A549 (cell line): ENCODE results near the gene CPNE7. TPM values are rescaled to one million over a fixed set of nuclear protein-coding genes. Genes with fewer than 3 reads are reported as not detected.

Source experiments
- ATAC-seq, 2 experiments: fragments of 200-7000 bp in 1 of 2; fragments of >200 bp in 1 of 2; cut with Nextera tagmentation in 1 of 2; cut with Tn5 transposase in 1 of 2; 3 replicates each; pipeline versions ENCODE4 v1.8.0 to v1.9.1; 2018 to 2020; ENCODE audit warnings: mild to moderate bottlenecking in 1 of 2, moderate library complexity in 1 of 2
- CTCF ChIA-PET: fragments of 300-600 bp; sonication (Branson Sonifier 250); formaldehyde crosslinking; extraction: SDS; loops from one replicate; lab custom pipeline; 2021; ENCODE audit warnings: antibody characterized with exemption, inconsistent platforms; lab: Yijun Ruan, JAX
- POLR2A ChIA-PET: fragments of 350-600 bp; formaldehyde crosslinking; extraction: SDS; loops from one replicate; lab custom pipeline; 2021; ENCODE audit warnings: antibody characterized with exemption, inconsistent platforms; lab: Yijun Ruan, JAX
- DNase-seq, 2 experiments: peaks; one replicate each; pipeline versions ENCODE4 v3.0.0 to v3.0.0-alpha.2; 2011 to 2016; ENCODE audit warnings: low read depth in 1 of 2, low spot score in 1 of 2
- FAIRE-seq: peaks from 2 replicates; lab custom pipeline; 2011; peaks lifted over from hg19 to GRCh38; lab: Jason Lieb, UNC
- H3K27ac ChIP-seq, 2 experiments: fragments of >200 bp; sonication (Bioruptor Twin); formaldehyde crosslinking; 3 replicates each; pipeline ENCODE4 v1.5.1; 2016 to 2017
- H3K4me1 ChIP-seq: fragments of >200 bp; sonication (Bioruptor Twin); formaldehyde crosslinking; 3 replicates; pipeline ENCODE4 v1.6.1; 2016
- H3K4me2 ChIP-seq: fragments of >200 bp; sonication (Bioruptor Twin); formaldehyde crosslinking; 3 replicates; pipeline ENCODE4 v1.6.1; 2016
- H3K4me3 ChIP-seq: fragments of >200 bp; sonication (Bioruptor Twin); formaldehyde crosslinking; 3 replicates; pipeline ENCODE4 v1.5.1; 2016
- H3K9me3 ChIP-seq: fragments of >200 bp; sonication (Bioruptor Twin); formaldehyde crosslinking; 3 replicates; pipeline ENCODE4 v1.6.1; 2016
- CEBPB ChIP-seq, 2 experiments: fragments of >200 bp in 1 of 2; sonication (Bioruptor Twin) in 1 of 2; formaldehyde crosslinking in 1 of 2; IDR thresholded peaks; 2 replicates each; pipeline ENCODE4 v1.6.1; 2012 to 2016
- CHD2 ChIP-seq: fragments of 150-350 bp; IDR thresholded peaks from 2 replicates; pipeline ENCODE4 v1.6.1; 2014; ENCODE audit warnings: low read length; ENCODE audit not compliant: partially characterized antibody
- EHF ChIP-seq: fragments of 250-450 bp; sonication (Bioruptor Pico); IDR thresholded peaks from 2 replicates; pipeline ENCODE4 v1.5.0; 2020; ENCODE audit warnings: mild to moderate bottlenecking
- EHMT2 ChIP-seq: fragments of 200-600 bp; sonication (generic); IDR thresholded peaks from 2 replicates; pipeline ENCODE4 v1.6.1; 2016; ENCODE audit warnings: antibody characterized with exemption, low read depth, mild to moderate bottlenecking, moderate library complexity
- EP300 ChIP-seq, 2 experiments: fragments of >200 bp; sonication (Bioruptor Twin); formaldehyde crosslinking; IDR thresholded peaks; 2 replicates in 1 of 2; 3 replicates in 1 of 2; pipeline ENCODE4 v1.6.1; 2016 to 2017
- ESRRA ChIP-seq: fragments of 150-350 bp; IDR thresholded peaks from 2 replicates; pipeline ENCODE4 v1.6.1; 2014; ENCODE audit warnings: mild to moderate bottlenecking, low read length, borderline replicate concordance
- FOSL2 ChIP-seq, 2 experiments: fragments of 450-650 bp in 1 of 2; fragments of >200 bp in 1 of 2; sonication (Bioruptor Twin) in 1 of 2; formaldehyde crosslinking; IDR thresholded peaks; 2 replicates each; pipeline versions ENCODE4 v1.5.0 to v1.6.1; 2016 to 2020; ENCODE audit warnings: mild to moderate bottlenecking in 1 of 2, moderate library complexity in 1 of 2
- FOXS1 ChIP-seq: fragments of 250-450 bp; sonication (Bioruptor Pico); IDR thresholded peaks from 2 replicates; pipeline ENCODE4 v1.5.0; 2020; ENCODE audit warnings: mild to moderate bottlenecking, moderate library complexity
- GATA3 ChIP-seq: IDR thresholded peaks from 2 replicates; pipeline ENCODE4 v1.6.1; 2012; ENCODE audit warnings: borderline replicate concordance
- HDAC2 ChIP-seq: fragments of 200-600 bp; sonication (generic); IDR thresholded peaks from 2 replicates; pipeline ENCODE4 v1.6.1; 2016
- HOXA7 ChIP-seq: fragments of 250-450 bp; sonication (Bioruptor Pico); IDR thresholded peaks from 2 replicates; pipeline ENCODE4 v1.5.0; 2020; ENCODE audit warnings: mild to moderate bottlenecking, moderate library complexity
- HOXB5 ChIP-seq: fragments of 250-450 bp; sonication (Bioruptor Pico); IDR thresholded peaks from 2 replicates; pipeline ENCODE4 v1.5.0; 2020; ENCODE audit warnings: mild to moderate bottlenecking, moderate library complexity
- JUN ChIP-seq, 2 experiments: fragments of >200 bp; sonication (Bioruptor Twin); formaldehyde crosslinking; IDR thresholded peaks; 2 replicates in 1 of 2; 3 replicates in 1 of 2; pipeline ENCODE4 v1.6.1; 2016 to 2017
- KDM1A ChIP-seq: fragments of 200-600 bp; sonication (generic); IDR thresholded peaks from 2 replicates; pipeline ENCODE4 v1.6.1; 2016; ENCODE audit warnings: low read depth, mild to moderate bottlenecking
- MYC ChIP-seq: IDR thresholded peaks from 2 replicates; pipeline ENCODE4 v1.6.1; 2012; ENCODE audit warnings: mild to moderate bottlenecking, inconsistent platforms, low read length, improper control_type of control experiment, borderline replicate concordance
- NPAS2 ChIP-seq: fragments of 250-450 bp; sonication (Bioruptor Pico); IDR thresholded peaks from 2 replicates; pipeline ENCODE4 v1.8.0; 2022; ENCODE audit warnings: mild to moderate bottlenecking, moderate library complexity, borderline replicate concordance
- NR3C1 ChIP-seq: fragments of >200 bp; sonication (Bioruptor Twin); formaldehyde crosslinking; IDR thresholded peaks from 3 replicates; pipeline ENCODE4 v1.6.1; 2017
- POLR2A ChIP-seq: IDR thresholded peaks from 2 replicates; pipeline ENCODE4 v1.6.1; 2012; ENCODE audit warnings: mild to moderate bottlenecking, low read length
- POLR2AphosphoS2 ChIP-seq: conservative IDR thresholded peaks from 2 replicates; pipeline ENCODE4 v1.6.1; 2012; ENCODE audit warnings: low read length, improper control_type of control experiment, inconsistent platforms
- RAD21 ChIP-seq, 2 experiments: fragments of >200 bp in 1 of 2; sonication (Bioruptor Twin) in 1 of 2; formaldehyde crosslinking in 1 of 2; IDR thresholded peaks in 1 of 2; conservative IDR thresholded peaks in 1 of 2; 2 replicates in 1 of 2; 3 replicates in 1 of 2; pipeline ENCODE4 v1.6.1; 2012 to 2018; ENCODE audit warnings: inconsistent platforms in 1 of 2
- RARB ChIP-seq: fragments of 250-450 bp; sonication (Bioruptor Pico); IDR thresholded peaks from 2 replicates; pipeline ENCODE4 v1.8.0; 2021; ENCODE audit warnings: mild to moderate bottlenecking, moderate library complexity
- RFX5 ChIP-seq: fragments of 450-650 bp; IDR thresholded peaks from 2 replicates; pipeline ENCODE4 v1.7.1; 2014; ENCODE audit warnings: antibody characterized with exemption, mild to moderate bottlenecking, moderate library complexity
- RNF2 ChIP-seq: fragments of 200-600 bp; sonication (generic); IDR thresholded peaks from 2 replicates; pipeline ENCODE4 v1.6.1; 2016; ENCODE audit warnings: low read depth, mild to moderate bottlenecking, antibody characterized with exemption, moderate library complexity, borderline replicate concordance
- SREBF2 ChIP-seq: fragments of 450-650 bp; IDR thresholded peaks from 2 replicates; pipeline ENCODE4 v1.6.1; 2014; ENCODE audit warnings: mild to moderate bottlenecking, moderate library complexity
- TFCP2L1 ChIP-seq: fragments of 250-450 bp; sonication (Bioruptor Pico); IDR thresholded peaks from 2 replicates; pipeline ENCODE4 v1.5.0; 2021; ENCODE audit warnings: mild to moderate bottlenecking
- TP53 ChIP-seq: fragments of 250-450 bp; sonication (Bioruptor Pico); IDR thresholded peaks from 2 replicates; pipeline ENCODE4 v1.5.0; 2021; ENCODE audit warnings: mild to moderate bottlenecking, moderate library complexity
- ZFP36 ChIP-seq: fragments of 450-650 bp; IDR thresholded peaks from 2 replicates; pipeline ENCODE4 v1.6.1; 2014; ENCODE audit warnings: borderline replicate concordance; ENCODE audit not compliant: partially characterized antibody
- WGBS: methylation state at CpG from one replicate; pipeline ENCODE4 v1.1.6; 2017; ENCODE audit errors: missing lambda C conversion rate; 5-methylcytosine and 5-hydroxymethylcytosine counted together
- polyA plus RNA-seq, 4 experiments: library from polyadenylated mRNA; depleted of rRNA in 3 of 4; stranded (reverse); fragments of >200 nt; fragmentation: RNase III in 1 of 4; extraction: RNeasy Plus Mini Kit Qiagen cat#74134 plus additional on column Dnase treatment in 1 of 4; gene quantifications; 2 replicates in 3 of 4; 3 replicates in 1 of 4; pipeline ENCODE4 v1.2.3, GENCODE V29; 2011 to 2017
- TF ChIP-seq, protein P1 (sequence below): fragments of >200 bp; sonication (Bioruptor Twin); formaldehyde crosslinking; IDR thresholded peaks from 3 replicates; pipeline ENCODE4 v1.6.1; 2016
- TF ChIP-seq, protein P2 (sequence below): IDR thresholded peaks from 2 replicates; pipeline ENCODE4 v1.6.1; 2012
- TF ChIP-seq, protein P3 (sequence below): IDR thresholded peaks from 2 replicates; pipeline ENCODE4 v1.6.1; 2012
- TF ChIP-seq, protein P4 (sequence below): IDR thresholded peaks from 2 replicates; pipeline ENCODE4 v1.6.1; 2012; ENCODE audit warnings: low read depth, borderline replicate concordance
- TF ChIP-seq, protein P5 (sequence below): fragments of >200 bp; sonication (Bioruptor Twin); formaldehyde crosslinking; IDR thresholded peaks from 2 replicates; pipeline ENCODE4 v1.6.1; 2016

CPNE7 gene
- polyA plus RNA-seq, 2 of the 4 experiments (the other 2 are of a cell fraction), result 22.8 to 45.2 TPM

DNA sequence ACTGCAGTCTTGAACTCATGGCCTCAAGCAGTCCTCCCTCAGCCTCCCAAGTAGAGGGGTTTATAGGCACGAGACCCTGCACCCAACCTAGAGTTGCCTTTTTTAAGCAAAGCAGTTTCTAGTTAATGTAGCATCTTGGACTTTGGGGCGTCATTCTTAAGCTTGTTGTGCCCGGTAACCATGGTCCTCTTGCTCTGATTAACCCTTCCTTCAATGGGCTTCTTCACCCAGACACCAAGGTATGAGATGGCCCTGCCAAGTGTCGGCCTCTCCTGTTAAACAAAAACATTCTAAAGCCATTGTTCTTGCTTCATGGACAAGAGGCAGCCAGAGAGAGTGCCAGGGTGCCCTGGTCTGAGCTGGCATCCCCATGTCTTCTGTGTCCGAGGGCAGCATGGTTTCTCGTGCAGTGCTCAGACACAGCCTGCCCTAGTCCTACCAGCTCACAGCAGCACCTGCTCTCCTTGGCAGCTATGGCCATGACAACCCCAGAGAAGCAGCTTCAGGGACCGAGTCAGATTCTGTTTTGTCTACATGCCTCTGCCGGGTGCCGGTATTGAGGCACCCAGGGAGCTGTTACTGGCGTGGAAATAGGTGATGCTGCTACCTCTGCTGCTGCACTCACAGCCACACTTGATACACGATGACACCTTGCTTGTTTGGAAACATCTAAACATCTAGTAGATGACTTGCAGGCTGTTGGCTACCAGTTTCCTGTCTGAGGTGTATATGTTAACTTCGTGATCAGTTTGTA, 11.7 kb upstream of the CPNE7 start:
- DNase-seq, result no peak
- Histone ChIP-seq H3K4me1 (peaks cover 49% of the 10 kb centered on the region), H3K4me2 (peak overlapping the region; percentile 99), H3K27ac (peak overlapping the region in 1 of 2 experiments; percentile 96; a peak in 3 of 6 replicates), H3K9me3 (no peaks in the 10 kb centered on the region), H3K4me3 (peak overlapping the region; percentile 99)
- POLR2A ChIA-PET, result interaction anchor here (0.9 to 1.4 kb wide), 2 partner anchors 17 to 70 kb away, joined by 3 read pairs; no protein-coding TSS in a partner anchor
- CTCF ChIA-PET, result interaction anchor here (1.0 to 2.7 kb wide), 6 partner anchors 10 to 78 kb away, joined by 3 to 11 read pairs (median 4); partner anchors contain the start of gene CPNE7
- TF ChIP-seq JUN (IDR thresholded peaks at IDR 0.05), result peak in 1 of 2 experiments; percentile 44; a peak in 1 of 5 replicates
- TF ChIP-seq EHMT2, result no peak
- TF ChIP-seq HOXA7 (CRISPR knock-in tag), result 0 out of 2 replicates have a peak, but pooled peaks have one; percentile 10
- 0 out of 2 replicates have a peak, but pooled peaks have one; percentile 10 for TF ChIP-seq TFCP2L1
- no peak for ATAC-seq
- WGBS, result 54% methylated on average over 12 of the region's 12 CpGs
- no peak for FAIRE-seq

DNA sequence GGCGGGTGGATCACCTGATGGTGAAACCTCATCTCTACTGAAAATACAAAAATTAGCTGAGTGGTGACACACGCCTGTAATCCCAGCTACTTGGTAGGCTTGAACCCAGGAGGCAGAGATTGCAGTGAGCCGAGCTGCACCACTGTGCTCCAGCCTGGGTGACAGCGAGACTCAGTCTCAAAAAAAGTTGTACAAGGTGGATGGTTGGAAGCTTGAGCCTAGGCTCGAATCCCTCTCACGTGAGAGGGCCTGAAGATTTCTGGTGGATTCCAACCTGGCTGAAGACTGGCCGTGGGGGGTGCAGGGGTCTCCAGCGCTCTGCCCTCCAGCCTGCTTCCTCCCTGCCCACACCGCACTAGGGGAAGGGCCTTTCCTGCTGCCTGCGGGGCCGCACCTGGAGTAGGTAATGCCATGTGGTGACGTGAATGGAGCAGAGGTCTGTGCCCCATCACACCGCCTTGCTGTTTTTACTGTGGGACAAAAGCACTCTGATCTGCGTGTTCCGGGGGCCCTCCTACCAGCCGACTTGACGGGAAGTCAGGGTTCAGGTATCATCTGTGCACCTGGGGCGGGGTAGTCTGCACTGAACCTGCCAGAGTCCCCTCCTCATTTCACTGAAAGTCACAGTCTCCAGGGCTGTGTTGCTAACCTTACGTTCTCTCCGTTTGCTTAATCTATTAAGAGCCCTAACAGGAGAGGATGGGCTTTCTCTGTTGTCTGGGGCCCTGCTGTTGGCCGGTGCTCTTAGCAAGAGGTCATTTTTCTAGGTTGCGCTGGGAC, 10.9 kb upstream of the CPNE7 start:
- no peak for FAIRE-seq
- CTCF ChIA-PET, result interaction anchor here (1.0 to 4.9 kb wide), 11 partner anchors 9 to 78 kb away, joined by 3 to 25 read pairs (median 5); partner anchors contain the start of gene CPNE7
- TF ChIP-seq POLR2AphosphoS2 (no peak; the same call in 1 of the 2 replicates), RAD21 (conservative IDR thresholded peaks at IDR 0.05 in 1 of 2, IDR thresholded peaks at IDR 0.05 in 1 of 2) (no peak), RARB (no peak), SREBF2 (no peak), HDAC2 (no peak), CHD2 (no peak), GATA3 (no peak), CEBPB (IDR thresholded peaks at IDR 0.05) (no peak), HOXB5 (CRISPR knock-in tag) (no peak), HOXA7 (CRISPR knock-in tag) (no peak), RNF2 (no peak), ESRRA (no peak), EHF (CRISPR knock-in tag) (0 out of 2 replicates have a peak, but pooled peaks have one; percentile 40), FOSL2 (IDR thresholded peaks at IDR 0.05) (no peak), FOSL2 (CRISPR knock-in tag; IDR thresholded peaks at IDR 0.05) (no peak), POLR2A (0 out of 2 replicates have a peak, but pooled peaks have one; percentile 22), EP300 (IDR thresholded peaks at IDR 0.05) (no peak), KDM1A (no peak), TFCP2L1 (peak; percentile 68; the same call in 1 of the 2 replicates), ZFP36 (no peak), JUN (IDR thresholded peaks at IDR 0.05) (peak in 1 of 2 experiments; percentile 5; a peak in 4 of 5 replicates), FOXS1 (CRISPR knock-in tag) (no peak), TP53 (no peak), NPAS2 (CRISPR knock-in tag) (no peak), MYC (no peak), RFX5 (no peak), NR3C1 (no peak)
- TF ChIP-seq, protein P1, sequence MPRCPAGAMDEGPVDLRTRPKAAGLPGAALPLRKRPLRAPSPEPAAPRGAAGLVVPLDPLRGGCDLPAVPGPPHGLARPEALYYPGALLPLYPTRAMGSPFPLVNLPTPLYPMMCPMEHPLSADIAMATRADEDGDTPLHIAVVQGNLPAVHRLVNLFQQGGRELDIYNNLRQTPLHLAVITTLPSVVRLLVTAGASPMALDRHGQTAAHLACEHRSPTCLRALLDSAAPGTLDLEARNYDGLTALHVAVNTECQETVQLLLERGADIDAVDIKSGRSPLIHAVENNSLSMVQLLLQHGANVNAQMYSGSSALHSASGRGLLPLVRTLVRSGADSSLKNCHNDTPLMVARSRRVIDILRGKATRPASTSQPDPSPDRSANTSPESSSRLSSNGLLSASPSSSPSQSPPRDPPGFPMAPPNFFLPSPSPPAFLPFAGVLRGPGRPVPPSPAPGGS, result peak; percentile 77; the same call in 2 of the 3 replicates
- TF ChIP-seq, protein P2, sequence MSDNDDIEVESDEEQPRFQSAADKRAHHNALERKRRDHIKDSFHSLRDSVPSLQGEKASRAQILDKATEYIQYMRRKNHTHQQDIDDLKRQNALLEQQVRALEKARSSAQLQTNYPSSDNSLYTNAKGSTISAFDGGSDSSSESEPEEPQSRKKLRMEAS, result peak; percentile 16; the same call in 1 of the 2 replicates
- TF ChIP-seq, protein P3, sequence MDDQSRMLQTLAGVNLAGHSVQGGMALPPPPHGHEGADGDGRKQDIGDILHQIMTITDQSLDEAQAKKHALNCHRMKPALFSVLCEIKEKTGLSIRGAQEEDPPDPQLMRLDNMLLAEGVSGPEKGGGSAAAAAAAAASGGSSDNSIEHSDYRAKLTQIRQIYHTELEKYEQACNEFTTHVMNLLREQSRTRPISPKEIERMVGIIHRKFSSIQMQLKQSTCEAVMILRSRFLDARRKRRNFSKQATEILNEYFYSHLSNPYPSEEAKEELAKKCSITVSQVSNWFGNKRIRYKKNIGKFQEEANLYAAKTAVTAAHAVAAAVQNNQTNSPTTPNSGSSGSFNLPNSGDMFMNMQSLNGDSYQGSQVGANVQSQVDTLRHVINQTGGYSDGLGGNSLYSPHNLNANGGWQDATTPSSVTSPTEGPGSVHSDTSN, result peak; percentile 69
- TF ChIP-seq, protein P4, sequence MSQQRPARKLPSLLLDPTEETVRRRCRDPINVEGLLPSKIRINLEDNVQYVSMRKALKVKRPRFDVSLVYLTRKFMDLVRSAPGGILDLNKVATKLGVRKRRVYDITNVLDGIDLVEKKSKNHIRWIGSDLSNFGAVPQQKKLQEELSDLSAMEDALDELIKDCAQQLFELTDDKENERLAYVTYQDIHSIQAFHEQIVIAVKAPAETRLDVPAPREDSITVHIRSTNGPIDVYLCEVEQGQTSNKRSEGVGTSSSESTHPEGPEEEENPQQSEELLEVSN, result no peak
- TF ChIP-seq, protein P5, sequence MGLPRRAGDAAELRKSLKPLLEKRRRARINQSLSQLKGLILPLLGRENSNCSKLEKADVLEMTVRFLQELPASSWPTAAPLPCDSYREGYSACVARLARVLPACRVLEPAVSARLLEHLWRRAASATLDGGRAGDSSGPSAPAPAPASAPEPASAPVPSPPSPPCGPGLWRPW, result no peak

More for the DNA sequence above, 10.9 kb upstream of the CPNE7 start:
- POLR2A ChIA-PET, result interaction anchor here (0.9 to 1.4 kb wide), 2 partner anchors 16 to 69 kb away, joined by 3 read pairs; no protein-coding TSS in a partner anchor
- Histone ChIP-seq H3K4me3 (peak overlapping the region; percentile 99; the same call in 2 of the 3 replicates), H3K9me3 (no peaks in the 10 kb centered on the region), H3K27ac (peak overlapping the region; percentile 37 to 96; a peak in 3 of 6 replicates), H3K4me1 (peaks cover 40% of the 10 kb centered on the region), H3K4me2 (peak overlapping the region; percentile 99)
- WGBS, result 65% methylated on average over 20 of the region's 22 CpGs
- DNase-seq, result no peak
- ATAC-seq, result no peak; a peak in 1 of 6 replicates
